HCT116 (cell line): Measurements from ENCODE around the gene CTNND1.

Experiments
- SP1 ChIP-seq: IDR thresholded peaks from 2 replicates; pipeline ENCODE4 v1.6.1; 2012; ENCODE audit warnings: low read depth
- SRF ChIP-seq: IDR thresholded peaks from 2 replicates; pipeline ENCODE4 v1.6.1; 2012; ENCODE audit warnings: low read depth

- TF ChIP-seq SRF (no peak), SP1 (no peak)
These were observed 8.6 kb upstream of the CTNND1 start for GRCh38 chr11:57752954-57753353.
